GM10847 (cell line): ENCODE data around the gene COL4A2.

Experiments
- POLR2A ChIP-seq: IDR thresholded peaks from 2 replicates; pipeline ENCODE4 v1.6.1; 2011; ENCODE audit not compliant: insufficient read length; ENCODE audit errors: extremely low read depth

COL4A2 gene

DNA sequence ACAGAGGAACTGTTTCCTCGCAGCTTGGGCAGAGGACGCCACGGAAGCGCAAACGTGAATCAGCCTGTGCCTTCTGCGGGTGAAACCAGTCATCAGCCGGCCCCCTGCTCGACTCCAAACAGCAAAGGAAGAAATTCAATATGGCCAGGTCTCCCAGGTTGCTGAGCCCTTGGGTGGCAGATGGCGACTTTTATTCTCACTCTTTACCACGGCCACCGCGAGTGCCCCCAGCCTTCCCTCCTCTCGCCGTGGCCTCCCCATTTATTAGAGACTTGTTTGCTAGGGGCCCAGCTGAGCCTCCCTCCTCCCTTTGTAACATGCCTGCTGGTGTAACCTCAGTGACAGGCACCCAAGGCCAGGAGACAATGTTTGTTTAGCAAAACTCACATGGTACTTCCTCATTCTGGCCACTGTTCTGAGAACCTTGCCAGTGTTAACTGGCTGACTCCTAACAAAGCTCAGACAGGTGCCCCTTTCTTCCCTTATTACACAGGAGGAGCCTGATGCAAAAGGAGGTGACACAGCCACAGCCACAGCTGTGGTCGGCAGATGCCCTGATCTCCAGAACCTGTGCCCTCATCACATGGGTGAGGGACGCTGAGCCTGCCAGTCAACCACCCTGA, 248.6 kb downstream of the COL4A2 start:
- TF ChIP-seq POLR2A, result no peak

DNA sequence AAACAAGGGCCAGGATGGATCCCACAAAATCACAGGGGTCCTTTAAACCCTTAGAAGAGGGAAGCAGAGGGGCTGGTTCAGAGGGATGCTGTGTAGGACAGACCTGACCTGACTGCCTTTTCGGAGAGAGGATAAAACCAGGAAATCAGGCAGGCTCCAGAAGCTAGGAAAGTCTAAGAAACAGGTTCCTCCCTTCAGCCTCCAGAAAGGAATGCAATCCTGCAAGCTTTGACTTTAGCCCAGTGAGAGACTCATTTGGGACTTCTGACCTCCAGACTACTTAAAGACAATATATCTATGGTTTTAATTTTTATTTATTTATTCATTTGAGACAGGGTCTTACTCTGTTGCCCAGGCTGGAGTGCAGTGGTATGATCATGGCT, 249.1 kb downstream of the COL4A2 start:
- no peak for TF ChIP-seq POLR2A

DNA sequence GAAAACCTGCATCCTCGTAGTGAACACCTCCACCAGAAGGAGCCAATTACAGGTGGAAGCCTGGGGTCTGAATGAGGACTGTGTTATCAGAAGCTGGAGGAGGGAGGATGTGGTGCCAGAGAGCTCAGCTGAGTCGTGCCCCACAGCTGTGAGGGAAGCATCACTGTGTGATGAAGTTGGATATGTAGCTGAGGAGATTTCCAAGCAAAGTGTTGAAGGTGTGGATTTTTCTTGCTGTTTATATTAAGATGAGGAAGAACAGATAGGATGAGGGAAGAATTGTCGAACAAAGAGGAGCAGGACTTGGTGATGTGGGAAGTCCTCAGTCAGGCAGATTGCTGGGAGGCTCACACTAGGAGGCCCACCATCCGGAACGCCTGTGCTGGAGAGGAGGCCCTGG, 250.0 kb downstream of the COL4A2 start:
- TF ChIP-seq POLR2A, result no peak

DNA sequence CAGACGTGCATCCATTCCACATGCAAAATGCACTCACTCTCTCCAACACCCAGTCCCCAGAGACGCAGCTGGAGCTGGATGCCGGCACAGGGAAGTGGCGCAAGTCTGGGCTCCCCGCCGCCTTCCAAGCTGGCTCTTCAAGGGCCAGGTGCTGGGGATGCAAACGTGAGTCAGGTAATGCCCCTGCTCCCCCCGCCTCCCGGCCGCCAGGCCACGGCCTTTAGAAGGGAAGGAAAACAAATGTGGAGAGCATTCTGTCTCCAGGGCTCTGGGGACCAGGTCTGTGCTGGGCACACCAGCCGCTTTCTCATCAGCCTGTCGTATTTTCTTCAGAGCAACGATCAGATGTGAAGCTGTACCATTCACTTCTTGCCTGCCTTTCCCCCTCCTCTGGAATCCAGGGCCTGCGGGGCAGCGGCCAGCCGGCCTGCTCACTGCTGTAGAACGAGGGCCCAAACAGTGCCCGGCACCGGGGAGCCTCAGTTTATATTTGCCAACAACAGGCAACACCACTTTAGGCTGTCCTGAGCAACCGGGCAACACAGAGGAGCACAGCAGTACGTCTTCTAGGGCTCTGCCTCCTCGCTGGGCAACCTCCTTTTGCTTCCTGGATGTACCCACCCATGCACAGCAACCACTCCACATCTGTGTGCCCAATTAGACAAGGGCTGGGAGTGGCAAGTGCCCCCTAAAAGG, 250.7 kb downstream of the COL4A2 start:
- no peak for TF ChIP-seq POLR2A

DNA sequence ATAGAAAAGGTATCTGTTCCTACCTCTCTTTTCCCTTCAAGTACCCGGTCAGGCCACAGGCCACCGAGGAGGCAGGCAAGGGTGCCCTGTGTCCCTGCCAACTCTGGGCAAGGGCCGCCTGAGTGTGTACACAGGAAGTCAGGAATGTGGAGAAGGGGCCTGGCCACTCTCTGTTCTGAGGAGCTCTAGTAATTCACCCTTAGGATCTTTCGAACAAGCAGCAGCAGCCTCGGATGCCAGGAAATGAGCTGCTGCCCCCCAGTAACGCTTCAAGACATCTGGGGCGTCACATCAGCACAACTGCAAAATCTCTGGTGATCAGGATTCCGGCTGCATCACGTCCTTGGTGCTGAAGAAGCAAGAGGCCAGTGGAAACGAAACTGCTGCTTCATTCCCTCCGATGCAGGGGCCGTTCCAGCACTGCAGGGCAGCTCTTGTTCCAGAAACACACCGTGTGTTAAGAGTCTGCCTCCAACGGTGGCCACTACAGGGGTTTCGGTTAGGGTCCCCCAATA, 252.4 kb downstream of the COL4A2 start:
- no peak for TF ChIP-seq POLR2A

DNA sequence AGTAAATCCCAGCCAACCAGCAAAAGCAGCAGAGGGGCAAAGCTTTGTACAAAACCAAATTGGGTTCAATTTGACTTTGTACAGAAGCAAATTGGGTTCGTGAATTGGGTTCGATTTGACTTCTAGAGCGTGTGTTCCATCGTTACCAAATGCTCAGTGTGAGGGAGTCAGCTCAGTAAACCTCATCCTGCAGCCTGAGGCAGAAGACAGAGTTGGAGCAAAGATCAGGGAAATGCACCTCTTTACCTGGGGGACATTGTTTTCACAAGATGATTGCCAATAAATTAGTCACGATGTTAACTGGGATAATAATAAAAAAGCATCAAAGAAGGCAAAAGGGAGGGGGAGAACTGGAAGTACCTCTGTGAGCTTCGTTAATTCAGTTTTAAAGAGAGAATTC, 252.9 kb downstream of the COL4A2 start:
- no peak for TF ChIP-seq POLR2A

DNA sequence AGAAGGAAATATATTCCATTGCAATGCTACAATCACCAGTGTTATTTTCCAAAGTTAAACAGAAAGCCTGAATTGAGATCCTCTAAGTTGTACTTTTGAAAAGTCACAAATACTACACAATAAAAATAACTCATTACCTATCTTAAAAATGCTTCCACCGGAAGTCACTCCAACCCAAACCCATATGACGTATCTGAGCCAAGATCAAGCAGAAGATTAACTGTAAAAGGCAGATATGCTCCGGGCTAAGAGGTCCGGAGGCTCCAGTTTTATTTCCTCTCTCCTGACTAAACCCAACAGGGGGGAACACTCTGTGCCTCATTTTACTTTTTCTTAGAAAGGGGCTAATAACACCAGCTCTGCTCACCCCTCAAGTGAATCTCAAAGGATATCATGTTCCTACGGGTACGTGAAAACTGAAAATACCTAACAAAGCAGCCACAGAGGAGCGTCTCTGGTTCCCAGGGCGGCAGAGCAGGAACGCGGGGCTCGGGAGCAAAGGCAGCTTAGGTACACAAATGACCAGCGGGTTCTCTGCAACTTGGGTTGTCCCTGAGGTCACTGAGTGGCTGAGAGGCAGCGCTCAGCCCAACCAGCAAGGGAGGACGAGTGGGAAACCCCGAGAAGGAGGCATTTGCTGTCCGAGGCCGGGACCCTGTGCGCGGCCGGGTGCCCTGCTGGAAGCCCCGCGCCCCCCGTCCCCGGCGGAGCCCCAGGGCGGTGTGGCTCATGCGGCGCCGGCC, 253.7 kb downstream of the COL4A2 start:
- no peak for TF ChIP-seq POLR2A

DNA sequence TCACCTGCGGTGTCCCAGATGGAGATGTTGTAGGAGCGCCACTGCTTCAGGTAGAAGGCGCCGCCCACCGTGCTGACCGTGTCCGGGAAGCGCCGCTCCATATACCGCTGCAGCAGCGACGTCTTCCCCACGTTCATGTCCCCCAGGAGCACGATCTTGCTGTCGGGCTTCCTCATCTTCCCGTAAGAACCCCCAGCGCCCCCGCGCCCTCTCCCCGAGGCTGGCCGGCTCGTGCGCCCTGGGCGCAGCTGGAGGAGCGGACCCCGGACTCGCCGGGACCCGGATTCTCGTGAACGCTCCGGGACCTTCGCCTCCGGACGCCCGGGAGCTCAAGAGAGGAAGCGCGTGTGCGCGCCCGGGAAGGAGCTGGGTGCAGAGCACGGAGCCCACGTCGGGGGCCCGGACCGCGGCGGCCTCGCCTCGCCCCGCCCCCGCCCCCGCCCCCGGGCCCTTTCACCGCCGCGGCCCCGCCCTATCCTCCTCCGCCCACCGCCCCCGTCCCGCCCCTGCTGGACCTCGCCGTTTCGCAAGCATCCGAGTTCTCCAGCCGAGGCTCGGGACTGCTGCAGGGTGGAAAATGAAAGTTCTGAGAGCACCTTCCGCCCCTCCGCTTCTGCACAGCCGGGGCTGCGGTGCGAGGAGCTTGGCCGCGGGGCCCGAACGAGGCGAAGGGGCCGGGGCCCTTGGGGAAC, 254.4 kb downstream of the COL4A2 start, which contains the start of gene RAB20:
TSS of gene RAB20 (minus strand) at position 379 of the 692 bp plus-strand sequence. CDS start at position 176, 203 bp downstream.
- no peak for TF ChIP-seq POLR2A

DNA sequence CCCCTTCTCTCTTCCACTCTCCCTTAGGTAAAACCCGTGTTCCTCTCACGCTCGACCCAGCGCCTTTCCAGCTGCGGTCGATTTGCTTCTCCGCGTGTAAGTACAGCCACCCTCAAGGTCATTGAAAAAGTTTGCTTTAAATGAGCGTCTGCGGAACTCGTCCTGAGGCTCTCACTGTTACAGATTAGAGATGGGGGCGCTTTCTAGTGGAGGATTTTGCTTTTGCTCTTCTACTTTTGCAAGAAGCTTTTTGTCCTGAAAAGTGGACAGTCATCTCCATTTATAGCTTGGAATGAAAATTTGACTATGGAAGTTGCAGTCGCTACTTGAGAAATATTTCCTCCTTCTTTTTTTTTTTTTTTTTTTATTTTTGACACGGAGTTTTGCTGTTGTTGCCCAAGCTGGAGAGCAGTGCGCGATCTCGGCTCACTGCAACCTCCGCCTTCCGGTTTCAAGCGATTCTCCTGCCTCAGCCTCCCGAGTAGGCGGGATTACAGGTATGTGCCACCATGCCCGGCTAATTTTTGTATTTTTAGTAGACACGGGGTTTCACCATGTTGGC, 255.0 kb downstream of the COL4A2 start:
- TF ChIP-seq POLR2A, result no peak
